ENCODE measurements around the gene SLC6A9. TPM values are rescaled to one million over a fixed set of nuclear protein-coding genes. Genes with fewer than 3 reads are reported as not detected.

Gene SLC6A9
- total and polyA plus RNA-seq, 8 donors: 1.1 to 40.8 (median 2.3) TPM; not detected in 1

- H3K36me3 ChIP-seq: no peaks in the 10 kb centered on the region
- DNase-seq: no peak
- H3K9me3 ChIP-seq: no peaks in the 10 kb centered on the region
- TF ChIP-seq POLR2AphosphoS5 (IDR thresholded peaks at IDR 0.05) (no peak), CTCF (IDR thresholded peaks at IDR 0.05) (no peak), EP300 (IDR thresholded peaks at IDR 0.05) (no peak), POLR2A (IDR thresholded peaks at IDR 0.05) (no peak)
- intact Hi-C loops (cut with DNase I; ENCODE audit: low total_unique reads): no loop called here
- H3K27me3 ChIP-seq: peaks cover 0 to 7% (median 0%) of the 10 kb centered on the region in 3 donors
- H3K27ac ChIP-seq: no peak overlapping the region
- H3K4me1 ChIP-seq: peaks cover 0 to 11% (median 3%) of the 10 kb centered on the region in 4 donors
- WGBS, 5 donors: 50 to 67% (median 60%) methylated on average over 3 of the region's 3 CpGs
- H3K4me3 ChIP-seq: no peak overlapping the region
These were observed 40.2 kb upstream of the SLC6A9 start for GRCh38 chr1:44071461-44071860.

- H3K4me1 ChIP-seq: peaks cover 0 to 5% (median 0%) of the 10 kb centered on the region in 4 donors
- H3K27me3 ChIP-seq: peaks cover 0 to 7% (median 0%) of the 10 kb centered on the region in 3 donors
- peak overlapping the region in 2 of 5 donors; percentile 4 to 32 for H3K27ac ChIP-seq
- TF ChIP-seq EP300 (IDR thresholded peaks at IDR 0.05) (no peak), POLR2A (IDR thresholded peaks at IDR 0.05) (no peak), POLR2AphosphoS5 (IDR thresholded peaks at IDR 0.05) (no peak), CTCF (IDR thresholded peaks at IDR 0.05) (no peak)
- no peaks in the 10 kb centered on the region for H3K9me3 ChIP-seq
- intact Hi-C loops (cut with DNase I; ENCODE audit: low total_unique reads): no loop called here
- WGBS, 5 donors: 47 to 76% (median 62%) methylated on average over 2 of the region's 2 CpGs
- no peak overlapping the region for H3K4me3 ChIP-seq
- DNase-seq: no peak
- no peaks in the 10 kb centered on the region for H3K36me3 ChIP-seq
These were observed 37.2 kb upstream of the SLC6A9 start for GRCh38 chr1:44068442-44068921.

- Histone ChIP-seq H3K4me1 (peaks cover 0 to 5% (median 0%) of the 10 kb centered on the region in 4 donors), H3K27ac (peak overlapping the region in 2 of 5 donors; percentile 4 to 32), H3K4me3 (no peak overlapping the region), H3K36me3 (no peaks in the 10 kb centered on the region), H3K27me3 (peaks cover 0 to 7% (median 0%) of the 10 kb centered on the region in 3 donors), H3K9me3 (no peaks in the 10 kb centered on the region)
- intact Hi-C loops (cut with DNase I; ENCODE audit: low total_unique reads): no loop called here
- DNase-seq: no peak
- 54 to 67% (median 60%) methylated on average over 6 of the region's 6 CpGs for WGBS, 5 donors
- TF ChIP-seq POLR2A (IDR thresholded peaks at IDR 0.05) (no peak), CTCF (IDR thresholded peaks at IDR 0.05) (no peak), EP300 (IDR thresholded peaks at IDR 0.05) (no peak), POLR2AphosphoS5 (IDR thresholded peaks at IDR 0.05) (no peak)
These were observed 36.3 kb upstream of the SLC6A9 start for GRCh38 chr1:44067266-44068250.

- Histone ChIP-seq H3K9me3 (no peaks in the 10 kb centered on the region), H3K36me3 (no peaks in the 10 kb centered on the region), H3K27ac (no peak overlapping the region), H3K4me3 (no peak overlapping the region), H3K27me3 (peaks cover 0 to 4% (median 0%) of the 10 kb centered on the region in 3 donors), H3K4me1 (peaks cover 0 to 5% (median 2%) of the 10 kb centered on the region in 4 donors)
- no peak for TF ChIP-seq POLR2A (IDR thresholded peaks at IDR 0.05)
- no peak for TF ChIP-seq CTCF (IDR thresholded peaks at IDR 0.05)
- TF ChIP-seq EP300 (IDR thresholded peaks at IDR 0.05): no peak
- TF ChIP-seq POLR2AphosphoS5 (IDR thresholded peaks at IDR 0.05): no peak
- 74 to 83% (median 79%) methylated on average over 5 of the region's 5 CpGs for WGBS, 5 donors
- intact Hi-C loops (cut with DNase I; ENCODE audit: low total_unique reads): no loop called here
- DNase-seq: no peak
These were observed 31.5 kb upstream of the SLC6A9 start for GRCh38 chr1:44062656-44063179.
